ENCODE data around the gene LETM1.

Gene LETM1

DNA sequence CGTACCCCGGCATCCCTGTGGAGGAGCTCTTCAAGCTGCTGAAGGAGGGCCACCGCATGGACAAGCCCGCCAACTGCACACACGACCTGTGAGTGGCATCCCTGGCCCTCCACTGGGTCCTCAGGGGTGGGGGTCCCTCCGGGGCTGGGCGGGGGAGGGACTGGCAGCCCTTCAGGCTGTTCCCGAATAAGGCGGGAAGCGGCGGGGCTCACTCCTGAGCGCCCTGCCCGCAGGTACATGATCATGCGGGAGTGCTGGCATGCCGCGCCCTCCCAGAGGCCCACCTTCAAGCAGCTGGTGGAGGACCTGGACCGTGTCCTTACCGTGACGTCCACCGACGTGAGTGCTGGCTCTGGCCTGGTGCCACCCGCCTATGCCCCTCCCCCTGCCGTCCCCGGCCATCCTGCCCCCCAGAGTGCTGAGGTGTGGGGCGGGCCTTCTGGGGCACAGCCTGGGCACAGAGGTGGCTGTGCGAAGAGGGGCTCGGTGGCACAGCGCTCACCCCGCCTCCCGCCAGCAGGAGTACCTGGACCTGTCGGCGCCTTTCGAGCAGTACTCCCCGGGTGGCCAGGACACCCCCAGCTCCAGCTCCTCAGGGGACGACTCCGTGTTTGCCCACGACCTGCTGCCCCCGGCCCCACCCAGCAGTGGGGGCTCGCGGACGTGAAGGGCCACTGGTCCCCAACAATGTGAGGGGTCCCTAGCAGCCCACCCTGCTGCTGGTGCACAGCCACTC lies 49.2 kb downstream of the LETM1 start:
- Histone ChIP-seq H3K27me3 (replicated peaks in 2 of 5; ENCODE audit: control insufficient read depth in 4 of 5, insufficient read depth in 5 of 5, low read length in 4 of 5) (no peaks in the 10 kb centered on the region), H3K4me1 (ENCODE audit: control extremely low read depth in 1 of 4, control insufficient read depth in 4 of 4, insufficient read depth in 4 of 4, low read length in 3 of 4) (no peaks in the 10 kb centered on the region), H3K27ac (ENCODE audit: insufficient read depth in 1 of 2, low read depth in 1 of 2, low read length in 2 of 2, poor library complexity in 1 of 2, severe bottlenecking in 2 of 2) (no peak overlapping the region), H3K36me3 (ENCODE audit: control insufficient read depth in 4 of 4, insufficient read depth in 4 of 4, low read length in 3 of 4) (peaks cover 0 to 10% (median 3%) of the 10 kb centered on the region in 4 experiments), H3K4me3 (ENCODE audit: control insufficient read depth in 1 of 7, extremely low read depth in 1 of 7, insufficient read depth in 4 of 7, low read depth in 2 of 7, low read length in 6 of 7) (no peak overlapping the region), H3K9me3 (ENCODE audit: control extremely low read depth in 1 of 5, control insufficient read depth in 4 of 5, insufficient read depth in 2 of 5, low read depth in 1 of 5, low read length in 4 of 5) (no peaks in the 10 kb centered on the region)
- ChIA-PET CTCF (interaction anchor here (1.0 to 6.1 kb wide), 5 partner anchors 12 to 60 kb away, joined by 3 to 168 read pairs (median 4); no protein-coding TSS in a partner anchor), POLR2A (no interaction called here)
- 96% methylated on average over 38 of the region's 41 CpGs for WGBS (ENCODE audit: insufficient coverage)
- DNase-seq = no peak

DNA sequence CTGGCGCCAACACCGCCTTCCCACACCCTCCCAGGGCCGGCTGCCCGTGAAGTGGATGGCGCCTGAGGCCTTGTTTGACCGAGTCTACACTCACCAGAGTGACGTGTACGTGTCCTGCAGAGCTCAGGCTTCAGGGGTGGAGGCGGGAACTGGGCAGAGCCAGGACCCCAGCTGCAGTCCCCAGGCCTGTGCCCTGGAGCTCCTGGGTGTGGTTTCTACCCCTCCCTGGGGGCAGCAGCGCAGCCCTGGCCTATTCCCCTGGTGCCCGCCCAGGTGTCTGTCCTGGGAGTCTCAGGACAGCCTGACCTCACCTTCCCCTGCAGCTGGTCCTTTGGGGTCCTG lies 49.8 kb downstream of the LETM1 start:
- Histone ChIP-seq H3K27ac (ENCODE audit: insufficient read depth in 1 of 2, low read depth in 1 of 2, low read length in 2 of 2, poor library complexity in 1 of 2, severe bottlenecking in 2 of 2) (no peak overlapping the region), H3K36me3 (ENCODE audit: control insufficient read depth in 4 of 4, insufficient read depth in 4 of 4, low read length in 3 of 4) (peaks cover 0 to 7% (median 3%) of the 10 kb centered on the region in 4 experiments), H3K9me3 (ENCODE audit: control extremely low read depth in 1 of 5, control insufficient read depth in 4 of 5, insufficient read depth in 2 of 5, low read depth in 1 of 5, low read length in 4 of 5) (no peaks in the 10 kb centered on the region), H3K4me1 (ENCODE audit: control extremely low read depth in 1 of 4, control insufficient read depth in 4 of 4, insufficient read depth in 4 of 4, low read length in 3 of 4) (no peaks in the 10 kb centered on the region), H3K27me3 (replicated peaks in 2 of 5; ENCODE audit: control insufficient read depth in 4 of 5, insufficient read depth in 5 of 5, low read length in 4 of 5) (no peaks in the 10 kb centered on the region), H3K4me3 (ENCODE audit: control insufficient read depth in 1 of 7, extremely low read depth in 1 of 7, insufficient read depth in 4 of 7, low read depth in 2 of 7, low read length in 6 of 7) (no peak overlapping the region)
- POLR2A ChIA-PET = no interaction called here
- WGBS (ENCODE audit: insufficient coverage) = 96% methylated on average over 11 of the region's 11 CpGs
- no peak for DNase-seq
- CTCF ChIA-PET = interaction anchor here (1.0 to 6.1 kb wide), 5 partner anchors 12 to 60 kb away, joined by 3 to 168 read pairs (median 4); no protein-coding TSS in a partner anchor

DNA sequence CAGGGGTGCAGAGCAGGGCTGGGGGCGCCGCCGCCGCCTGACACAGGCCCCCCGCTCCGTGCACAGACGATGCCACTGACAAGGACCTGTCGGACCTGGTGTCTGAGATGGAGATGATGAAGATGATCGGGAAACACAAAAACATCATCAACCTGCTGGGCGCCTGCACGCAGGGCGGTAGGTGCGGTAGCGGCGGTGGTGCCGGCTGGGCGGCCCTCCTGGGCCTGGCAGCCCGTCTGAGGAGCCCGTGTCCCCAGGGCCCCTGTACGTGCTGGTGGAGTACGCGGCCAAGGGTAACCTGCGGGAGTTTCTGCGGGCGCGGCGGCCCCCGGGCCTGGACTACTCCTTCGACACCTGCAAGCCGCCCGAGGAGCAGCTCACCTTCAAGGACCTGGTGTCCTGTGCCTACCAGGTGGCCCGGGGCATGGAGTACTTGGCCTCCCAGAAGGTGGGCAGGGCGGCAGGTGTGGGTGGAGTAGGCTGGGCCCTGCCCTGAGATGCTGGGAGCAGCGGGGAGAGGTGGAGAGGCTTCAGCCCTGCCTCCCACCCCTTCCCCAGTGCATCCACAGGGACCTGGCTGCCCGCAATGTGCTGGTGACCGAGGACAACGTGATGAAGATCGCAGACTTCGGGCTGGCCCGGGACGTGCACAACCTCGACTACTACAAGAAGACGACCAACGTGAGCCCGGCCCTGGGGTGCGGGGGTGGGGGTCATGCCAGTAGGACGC lies 50.3 kb downstream of the LETM1 start:
- DNase-seq = no peak
- Histone ChIP-seq H3K4me1 (ENCODE audit: control extremely low read depth in 1 of 4, control insufficient read depth in 4 of 4, insufficient read depth in 4 of 4, low read length in 3 of 4) (no peaks in the 10 kb centered on the region), H3K27me3 (replicated peaks in 2 of 5; ENCODE audit: control insufficient read depth in 4 of 5, insufficient read depth in 5 of 5, low read length in 4 of 5) (no peaks in the 10 kb centered on the region), H3K36me3 (ENCODE audit: control insufficient read depth in 4 of 4, insufficient read depth in 4 of 4, low read length in 3 of 4) (peaks cover 0 to 1% (median under 1%) of the 10 kb centered on the region in 4 experiments), H3K9me3 (ENCODE audit: control extremely low read depth in 1 of 5, control insufficient read depth in 4 of 5, insufficient read depth in 2 of 5, low read depth in 1 of 5, low read length in 4 of 5) (no peaks in the 10 kb centered on the region), H3K4me3 (ENCODE audit: control insufficient read depth in 1 of 7, extremely low read depth in 1 of 7, insufficient read depth in 4 of 7, low read depth in 2 of 7, low read length in 6 of 7) (no peak overlapping the region), H3K27ac (ENCODE audit: insufficient read depth in 1 of 2, low read depth in 1 of 2, low read length in 2 of 2, poor library complexity in 1 of 2, severe bottlenecking in 2 of 2) (no peak overlapping the region)
- CTCF ChIA-PET = interaction anchor here (1.0 to 6.1 kb wide), 5 partner anchors 11 to 59 kb away, joined by 3 to 168 read pairs (median 4); no protein-coding TSS in a partner anchor
- POLR2A ChIA-PET = no interaction called here
- 94% methylated on average over 46 of the region's 47 CpGs for WGBS (ENCODE audit: insufficient coverage)

DNA sequence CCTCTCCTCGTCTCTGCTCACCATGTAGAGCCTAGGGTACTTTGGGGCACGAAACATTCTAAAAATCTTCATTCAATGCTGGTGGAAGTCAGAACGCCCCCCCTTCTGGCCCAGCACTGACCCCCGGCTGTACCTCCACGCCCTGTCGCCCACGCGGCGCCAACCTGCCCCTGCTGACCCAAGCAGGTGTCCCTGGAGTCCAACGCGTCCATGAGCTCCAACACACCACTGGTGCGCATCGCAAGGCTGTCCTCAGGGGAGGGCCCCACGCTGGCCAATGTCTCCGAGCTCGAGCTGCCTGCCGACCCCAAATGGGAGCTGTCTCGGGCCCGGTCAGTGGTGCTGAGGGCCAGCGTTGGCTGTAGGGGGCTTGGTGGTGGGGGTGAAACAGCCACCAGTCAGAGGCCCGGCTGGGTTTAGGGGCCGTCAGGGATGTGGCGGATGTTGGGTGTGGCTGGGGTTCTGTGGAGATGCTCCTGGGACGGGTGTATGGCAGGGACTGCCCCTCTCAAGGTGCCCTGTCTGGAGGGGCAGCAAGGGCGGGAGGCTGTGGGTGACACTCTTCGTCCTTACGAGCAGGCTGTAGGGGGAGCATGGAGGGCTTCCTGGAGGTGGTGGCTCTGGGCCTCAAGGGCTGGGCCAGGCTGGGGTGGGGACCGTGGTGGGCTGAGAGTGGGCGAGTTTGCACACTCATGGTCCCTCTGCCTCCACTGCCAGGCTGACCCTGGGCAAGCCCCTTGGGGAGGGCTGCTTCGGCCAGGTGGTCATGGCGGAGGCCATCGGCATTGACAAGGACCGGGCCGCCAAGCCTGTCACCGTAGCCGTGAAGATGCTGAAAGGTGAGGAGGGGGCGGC lies 51.1 kb downstream of the LETM1 start:
- CTCF ChIA-PET = interaction anchor here (0.7 to 2.0 kb wide), 2 partner anchors 10 to 57 kb away, joined by 3 to 11 read pairs; no protein-coding TSS in a partner anchor
- POLR2A ChIA-PET = interaction anchor here (0.6 kb wide), 1 partner anchor 14 kb away, joined by 3 read pairs; no protein-coding TSS in a partner anchor

DNA sequence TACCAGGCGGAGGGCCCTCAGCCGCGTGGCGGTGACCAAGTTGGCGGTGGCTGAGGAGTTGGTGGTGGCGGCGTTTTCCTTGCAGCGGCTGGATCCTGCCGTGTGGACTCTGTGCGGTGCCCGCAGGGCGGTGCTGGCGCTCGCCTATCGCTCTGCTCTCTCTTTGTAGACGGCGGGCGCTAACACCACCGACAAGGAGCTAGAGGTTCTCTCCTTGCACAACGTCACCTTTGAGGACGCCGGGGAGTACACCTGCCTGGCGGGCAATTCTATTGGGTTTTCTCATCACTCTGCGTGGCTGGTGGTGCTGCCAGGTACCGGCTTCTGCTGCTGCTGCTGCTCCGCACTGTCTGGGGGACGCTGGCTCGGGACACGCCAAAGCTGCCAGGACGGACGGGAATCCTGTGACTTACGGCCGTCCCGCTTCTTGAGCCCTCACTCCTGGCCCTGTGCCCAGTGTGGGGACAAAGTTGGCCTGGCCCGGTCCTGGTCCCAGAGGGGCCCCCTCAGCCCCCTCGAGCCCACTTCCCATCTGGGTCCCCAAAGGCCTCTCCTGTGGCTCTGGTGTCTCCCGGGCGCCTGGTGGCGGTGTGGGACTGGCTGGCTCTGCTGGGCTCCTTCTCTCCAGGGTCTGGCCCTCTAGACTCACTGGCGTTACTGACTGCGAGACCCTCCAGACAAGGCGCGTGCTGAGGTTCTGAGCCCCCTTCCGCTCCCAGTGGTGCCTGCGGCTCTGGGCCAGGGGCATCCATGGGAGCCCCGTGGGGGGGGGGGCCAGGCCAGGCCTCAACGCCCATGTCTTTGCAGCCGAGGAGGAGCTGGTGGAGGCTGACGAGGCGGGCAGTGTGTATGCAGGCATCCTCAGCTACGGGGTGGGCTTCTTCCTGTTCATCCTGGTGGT lies 52.2 kb downstream of the LETM1 start:
- Histone ChIP-seq H3K27ac (ENCODE audit: insufficient read depth in 1 of 2, low read depth in 1 of 2, low read length in 2 of 2, poor library complexity in 1 of 2, severe bottlenecking in 2 of 2) (no peak overlapping the region), H3K4me1 (ENCODE audit: control extremely low read depth in 1 of 4, control insufficient read depth in 4 of 4, insufficient read depth in 4 of 4, low read length in 3 of 4) (no peaks in the 10 kb centered on the region), H3K9me3 (ENCODE audit: control extremely low read depth in 1 of 5, control insufficient read depth in 4 of 5, insufficient read depth in 2 of 5, low read depth in 1 of 5, low read length in 4 of 5) (no peaks in the 10 kb centered on the region), H3K4me3 (ENCODE audit: control insufficient read depth in 1 of 7, extremely low read depth in 1 of 7, insufficient read depth in 4 of 7, low read depth in 2 of 7, low read length in 6 of 7) (no peak overlapping the region), H3K27me3 (replicated peaks in 2 of 5; ENCODE audit: control insufficient read depth in 4 of 5, insufficient read depth in 5 of 5, low read length in 4 of 5) (no peaks in the 10 kb centered on the region), H3K36me3 (ENCODE audit: control insufficient read depth in 4 of 4, insufficient read depth in 4 of 4, low read length in 3 of 4) (no peaks in the 10 kb centered on the region)
- CTCF ChIA-PET = interaction anchor here (0.7 to 2.0 kb wide), 2 partner anchors 9 to 56 kb away, joined by 3 to 11 read pairs; no protein-coding TSS in a partner anchor
- POLR2A ChIA-PET = no interaction called here
- no peak for DNase-seq
- WGBS (ENCODE audit: insufficient coverage) = 94% methylated on average over 51 of the region's 51 CpGs

More for the DNA sequence above, 51.1 kb downstream of the LETM1 start:
- Histone ChIP-seq H3K9me3 (ENCODE audit: control extremely low read depth in 1 of 5, control insufficient read depth in 4 of 5, insufficient read depth in 2 of 5, low read depth in 1 of 5, low read length in 4 of 5) (no peaks in the 10 kb centered on the region), H3K27ac (ENCODE audit: insufficient read depth in 1 of 2, low read depth in 1 of 2, low read length in 2 of 2, poor library complexity in 1 of 2, severe bottlenecking in 2 of 2) (no peak overlapping the region), H3K27me3 (replicated peaks in 2 of 5; ENCODE audit: control insufficient read depth in 4 of 5, insufficient read depth in 5 of 5, low read length in 4 of 5) (no peaks in the 10 kb centered on the region), H3K4me1 (ENCODE audit: control extremely low read depth in 1 of 4, control insufficient read depth in 4 of 4, insufficient read depth in 4 of 4, low read length in 3 of 4) (no peaks in the 10 kb centered on the region), H3K36me3 (ENCODE audit: control insufficient read depth in 4 of 4, insufficient read depth in 4 of 4, low read length in 3 of 4) (no peaks in the 10 kb centered on the region), H3K4me3 (ENCODE audit: control insufficient read depth in 1 of 7, extremely low read depth in 1 of 7, insufficient read depth in 4 of 7, low read depth in 2 of 7, low read length in 6 of 7) (no peak overlapping the region)
- WGBS (ENCODE audit: insufficient coverage) = 95% methylated on average over 25 of the region's 37 CpGs
- no peak for DNase-seq

DNA sequence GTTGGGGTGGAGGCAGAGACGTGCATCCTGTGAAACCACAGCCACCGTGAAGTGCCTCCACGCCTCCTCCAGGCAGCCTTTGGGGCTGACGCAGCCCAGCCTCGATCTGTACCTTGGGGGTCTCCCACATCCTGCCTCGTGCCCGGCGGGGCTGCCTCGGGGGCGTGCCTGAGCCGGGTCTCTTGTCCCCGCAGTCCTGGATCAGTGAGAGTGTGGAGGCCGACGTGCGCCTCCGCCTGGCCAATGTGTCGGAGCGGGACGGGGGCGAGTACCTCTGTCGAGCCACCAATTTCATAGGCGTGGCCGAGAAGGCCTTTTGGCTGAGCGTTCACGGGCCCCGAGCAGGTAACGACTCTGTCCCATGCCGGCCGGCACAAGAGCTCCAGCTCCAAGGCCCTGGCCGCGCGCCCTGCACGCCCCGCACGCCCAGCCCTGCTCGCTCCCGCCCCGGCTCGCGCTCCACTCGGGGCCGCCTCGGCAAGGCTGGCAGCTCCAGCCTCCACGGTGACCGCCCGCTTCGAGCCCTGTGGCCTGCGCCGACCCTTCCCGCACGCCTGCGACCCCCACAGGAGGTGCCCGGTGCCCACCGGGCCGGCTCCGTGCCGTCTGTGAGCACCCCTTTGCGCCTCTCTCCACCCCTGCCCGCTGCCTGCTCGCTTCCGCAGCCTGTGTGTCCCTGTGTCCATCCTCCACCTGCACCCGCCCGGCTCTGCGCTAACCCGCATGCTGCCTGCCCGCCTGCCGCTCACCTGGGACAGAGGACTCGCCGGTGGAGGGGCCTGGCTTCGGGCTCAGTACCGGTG lies 53.0 kb downstream of the LETM1 start:
- Histone ChIP-seq H3K36me3 (ENCODE audit: control insufficient read depth in 4 of 4, insufficient read depth in 4 of 4, low read length in 3 of 4) (no peaks in the 10 kb centered on the region), H3K9me3 (ENCODE audit: control extremely low read depth in 1 of 5, control insufficient read depth in 4 of 5, insufficient read depth in 2 of 5, low read depth in 1 of 5, low read length in 4 of 5) (no peaks in the 10 kb centered on the region), H3K27me3 (replicated peaks in 2 of 5; ENCODE audit: control insufficient read depth in 4 of 5, insufficient read depth in 5 of 5, low read length in 4 of 5) (no peaks in the 10 kb centered on the region), H3K4me3 (ENCODE audit: control insufficient read depth in 1 of 7, extremely low read depth in 1 of 7, insufficient read depth in 4 of 7, low read depth in 2 of 7, low read length in 6 of 7) (no peak overlapping the region), H3K4me1 (ENCODE audit: control extremely low read depth in 1 of 4, control insufficient read depth in 4 of 4, insufficient read depth in 4 of 4, low read length in 3 of 4) (no peaks in the 10 kb centered on the region), H3K27ac (ENCODE audit: insufficient read depth in 1 of 2, low read depth in 1 of 2, low read length in 2 of 2, poor library complexity in 1 of 2, severe bottlenecking in 2 of 2) (no peak overlapping the region)
- CTCF ChIA-PET = interaction anchor here (0.7 to 2.0 kb wide), 3 partner anchors 55 to 56 kb away, joined by 3 to 11 read pairs (median 3); no protein-coding TSS in a partner anchor
- DNase-seq = no peak
- POLR2A ChIA-PET = no interaction called here
- WGBS (ENCODE audit: insufficient coverage) = 97% methylated on average over 65 of the region's 71 CpGs

Data from common myeloid progenitor, CD34-positive (primary cell).